Transverse colon (tissue), 4 donors: Measurements from ENCODE around the gene LPIN2.

Experiments used
- EP300 ChIP-seq: sonication (generic); formaldehyde crosslinking; IDR thresholded peaks from one replicate; pipeline ENCODE4 v1.6.1; 2017; ENCODE audit warnings: antibody characterized with exemption, low read depth
- POLR2A ChIP-seq: fragments of 450-650 bp; IDR thresholded peaks from one replicate; pipeline ENCODE4 v1.6.1; 2016; ENCODE audit warnings: antibody characterized with exemption, mild to moderate bottlenecking, moderate library complexity
- POLR2AphosphoS5 ChIP-seq, 3 donors: sonication (generic); formaldehyde crosslinking; IDR thresholded peaks; one replicate each; pipeline ENCODE4 v1.6.1; 2016; ENCODE audit warnings: antibody characterized with exemption in 3 of 3
- TF ChIP-seq, protein P1 (sequence below), 5 experiments: fragments of 200-600 bp in 3 of 5; fragments of 450-650 bp in 2 of 5; sonication (generic) in 3 of 5; IDR thresholded peaks; 1 replicate in 2 of 5; 2 replicates in 3 of 5; pipeline ENCODE4 v1.5.1; 2016 to 2017; ENCODE audit warnings: antibody characterized with exemption in 5 of 5, inconsistent platforms in 3 of 5, mild to moderate bottlenecking in 2 of 5, moderate library complexity in 1 of 5

DNA sequence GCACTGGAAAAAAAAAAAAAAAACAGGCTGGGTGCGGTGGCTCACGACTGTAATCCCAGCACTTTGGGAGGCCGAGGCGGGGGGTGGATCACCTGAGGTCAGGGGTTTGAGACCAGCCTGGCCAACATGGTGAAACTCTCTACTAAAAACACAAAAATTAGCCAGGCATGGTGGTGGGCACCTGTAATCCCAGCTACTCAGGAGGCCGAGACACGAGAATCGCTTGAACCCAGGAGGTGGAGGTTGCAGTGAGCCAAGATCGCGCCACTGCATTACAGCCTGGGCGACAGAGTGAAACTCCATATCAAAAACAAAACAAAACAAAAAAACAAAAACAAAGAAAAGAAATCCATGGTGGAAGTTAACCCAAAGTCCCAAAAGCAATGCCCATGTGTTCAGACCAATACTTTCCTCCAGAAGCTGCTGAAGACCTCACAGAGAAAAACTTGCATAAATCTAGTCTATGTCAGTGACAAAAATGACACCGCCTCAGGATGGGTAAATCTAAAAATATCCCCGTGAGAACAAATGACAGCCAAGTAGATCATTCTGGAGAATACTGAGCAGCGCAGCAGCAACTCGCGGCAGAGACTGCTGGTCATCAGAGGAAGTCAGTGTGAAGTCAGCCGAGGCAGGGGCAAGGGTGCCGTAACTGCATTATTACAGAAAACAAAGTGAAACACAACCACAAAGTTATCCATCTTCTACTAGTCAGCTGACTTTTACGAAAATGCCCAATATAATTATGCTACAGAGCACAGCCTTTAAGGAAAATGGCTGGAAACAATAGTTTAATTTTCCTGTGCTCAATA, 41.0 kb downstream of the LPIN2 start:
- TF ChIP-seq EP300 (no peak), POLR2AphosphoS5 (IDR thresholded peaks at IDR 0.05) (peak in 2 of 3 donors; percentile 9 to 30), POLR2A (peak; percentile 24)
- TF ChIP-seq, protein P1, sequence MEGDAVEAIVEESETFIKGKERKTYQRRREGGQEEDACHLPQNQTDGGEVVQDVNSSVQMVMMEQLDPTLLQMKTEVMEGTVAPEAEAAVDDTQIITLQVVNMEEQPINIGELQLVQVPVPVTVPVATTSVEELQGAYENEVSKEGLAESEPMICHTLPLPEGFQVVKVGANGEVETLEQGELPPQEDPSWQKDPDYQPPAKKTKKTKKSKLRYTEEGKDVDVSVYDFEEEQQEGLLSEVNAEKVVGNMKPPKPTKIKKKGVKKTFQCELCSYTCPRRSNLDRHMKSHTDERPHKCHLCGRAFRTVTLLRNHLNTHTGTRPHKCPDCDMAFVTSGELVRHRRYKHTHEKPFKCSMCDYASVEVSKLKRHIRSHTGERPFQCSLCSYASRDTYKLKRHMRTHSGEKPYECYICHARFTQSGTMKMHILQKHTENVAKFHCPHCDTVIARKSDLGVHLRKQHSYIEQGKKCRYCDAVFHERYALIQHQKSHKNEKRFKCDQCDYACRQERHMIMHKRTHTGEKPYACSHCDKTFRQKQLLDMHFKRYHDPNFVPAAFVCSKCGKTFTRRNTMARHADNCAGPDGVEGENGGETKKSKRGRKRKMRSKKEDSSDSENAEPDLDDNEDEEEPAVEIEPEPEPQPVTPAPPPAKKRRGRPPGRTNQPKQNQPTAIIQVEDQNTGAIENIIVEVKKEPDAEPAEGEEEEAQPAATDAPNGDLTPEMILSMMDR (IDR thresholded peaks at IDR 0.05), result no peak
